Activated CD8-positive, alpha-beta T cell treated with anti-CD3 and anti-CD28 coated beads for 36 hours (primary cell): ENCODE results near the gene SPAG9. TPM values are rescaled to one million over a fixed set of nuclear protein-coding genes. Genes with fewer than 3 reads are reported as not detected.

Experiments
- ATAC-seq: fragments of 200-7000 bp; cut with Tn5 transposase; one replicate; pipeline ENCODE4 v1.10.0; 2021; ENCODE audit warnings: mild to moderate bottlenecking, moderate library complexity
- CTCF ChIA-PET: fragments of 350-600 bp; sonication (Branson Sonifier 250); formaldehyde crosslinking; loops from one replicate; lab custom pipeline; 2021; ENCODE audit warnings: antibody characterized with exemption; lab: Charles Lee
- POLR2A ChIA-PET: fragments of 350-600 bp; sonication (Branson Sonifier 250); formaldehyde crosslinking; loops from one replicate; lab custom pipeline; 2021; ENCODE audit warnings: antibody characterized with exemption; lab: Charles Lee
- DNase-seq: peaks from one replicate; pipeline ENCODE4 v3.0.0-alpha.2; 2020
- H3K27ac Mint-ChIP-seq: one replicate; pipeline ENCODE4 v1.8.0; 2021; ENCODE audit warnings: mild to moderate bottlenecking, mixed read lengths
- H3K27me3 Mint-ChIP-seq: one replicate; pipeline ENCODE4 v1.8.0; 2021; ENCODE audit warnings: mixed read lengths
- H3K36me3 Mint-ChIP-seq: one replicate; pipeline ENCODE4 v1.8.0; 2021; ENCODE audit warnings: low read depth, mixed read lengths
- H3K4me1 Mint-ChIP-seq: one replicate; pipeline ENCODE4 v1.8.0; 2021; ENCODE audit warnings: low read depth, mixed read lengths
- H3K4me3 Mint-ChIP-seq: one replicate; pipeline ENCODE4 v1.8.0; 2021; ENCODE audit warnings: mild to moderate bottlenecking, moderate library complexity, mixed read lengths
- H3K9me3 Mint-ChIP-seq: one replicate; pipeline ENCODE4 v1.8.0; 2021; ENCODE audit warnings: mixed read lengths
- intact Hi-C: fragments of 100-400 bp; cut with micrococcal nuclease; formaldehyde crosslinking; loops from one replicate; pipeline ENCODE4 v1.10.0; 2022
- total RNA-seq, 2 experiments: library from RNA; stranded (reverse); gene quantifications; one replicate each; pipeline ENCODE4 v1.2.3, GENCODE V29; 2021
- TF ChIP-seq, protein P1 (sequence below): fragments of 200-600 bp; IDR thresholded peaks from one replicate; pipeline ENCODE4 v1.8.0; 2022; ENCODE audit warnings: antibody characterized with exemption, mild to moderate bottlenecking

Gene SPAG9
- total RNA-seq, 2 experiments from 2014 or later: 54.3 to 59.8 TPM

- H3K36me3 Mint-ChIP-seq: peaks cover 17% of the 10 kb centered on the region
- no peak overlapping the region for H3K4me3 Mint-ChIP-seq
- ChIA-PET POLR2A (no interaction called here), CTCF (interaction anchor here (0.7 kb wide), 1 partner anchor 49 kb away, joined by 3 read pairs; no protein-coding TSS in a partner anchor)
- ATAC-seq (no peak), DNase-seq (no peak)
- H3K4me1 Mint-ChIP-seq: peaks cover 7% of the 10 kb centered on the region
- intact Hi-C loops: no loop called here
- H3K27me3 Mint-ChIP-seq: no peaks in the 10 kb centered on the region
- H3K9me3 Mint-ChIP-seq: no peaks in the 10 kb centered on the region
- TF ChIP-seq, protein P1, sequence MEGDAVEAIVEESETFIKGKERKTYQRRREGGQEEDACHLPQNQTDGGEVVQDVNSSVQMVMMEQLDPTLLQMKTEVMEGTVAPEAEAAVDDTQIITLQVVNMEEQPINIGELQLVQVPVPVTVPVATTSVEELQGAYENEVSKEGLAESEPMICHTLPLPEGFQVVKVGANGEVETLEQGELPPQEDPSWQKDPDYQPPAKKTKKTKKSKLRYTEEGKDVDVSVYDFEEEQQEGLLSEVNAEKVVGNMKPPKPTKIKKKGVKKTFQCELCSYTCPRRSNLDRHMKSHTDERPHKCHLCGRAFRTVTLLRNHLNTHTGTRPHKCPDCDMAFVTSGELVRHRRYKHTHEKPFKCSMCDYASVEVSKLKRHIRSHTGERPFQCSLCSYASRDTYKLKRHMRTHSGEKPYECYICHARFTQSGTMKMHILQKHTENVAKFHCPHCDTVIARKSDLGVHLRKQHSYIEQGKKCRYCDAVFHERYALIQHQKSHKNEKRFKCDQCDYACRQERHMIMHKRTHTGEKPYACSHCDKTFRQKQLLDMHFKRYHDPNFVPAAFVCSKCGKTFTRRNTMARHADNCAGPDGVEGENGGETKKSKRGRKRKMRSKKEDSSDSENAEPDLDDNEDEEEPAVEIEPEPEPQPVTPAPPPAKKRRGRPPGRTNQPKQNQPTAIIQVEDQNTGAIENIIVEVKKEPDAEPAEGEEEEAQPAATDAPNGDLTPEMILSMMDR: no peak
- no peak overlapping the region for H3K27ac Mint-ChIP-seq
Observed at GRCh38 chr17:51079049-51079448, 41.6 kb downstream of the SPAG9 start.

GRCh38 chr17:51078009-51078592, 42.6 kb downstream of the SPAG9 start:
- no peak for ATAC-seq
- no peak overlapping the region for H3K4me3 Mint-ChIP-seq
- ChIA-PET CTCF (interaction anchor here (0.7 to 1.9 kb wide), 3 partner anchors 22 to 48 kb away, joined by 3 to 5 read pairs (median 3); no protein-coding TSS in a partner anchor), POLR2A (no interaction called here)
- H3K4me1 Mint-ChIP-seq: peaks cover 4% of the 10 kb centered on the region
- peaks cover 17% of the 10 kb centered on the region for H3K36me3 Mint-ChIP-seq
- no peaks in the 10 kb centered on the region for H3K9me3 Mint-ChIP-seq
- H3K27me3 Mint-ChIP-seq: no peaks in the 10 kb centered on the region
- TF ChIP-seq, protein P1: no peak
- no peak for DNase-seq
- no peak overlapping the region for H3K27ac Mint-ChIP-seq
- intact Hi-C loops: no loop called here

DNA sequence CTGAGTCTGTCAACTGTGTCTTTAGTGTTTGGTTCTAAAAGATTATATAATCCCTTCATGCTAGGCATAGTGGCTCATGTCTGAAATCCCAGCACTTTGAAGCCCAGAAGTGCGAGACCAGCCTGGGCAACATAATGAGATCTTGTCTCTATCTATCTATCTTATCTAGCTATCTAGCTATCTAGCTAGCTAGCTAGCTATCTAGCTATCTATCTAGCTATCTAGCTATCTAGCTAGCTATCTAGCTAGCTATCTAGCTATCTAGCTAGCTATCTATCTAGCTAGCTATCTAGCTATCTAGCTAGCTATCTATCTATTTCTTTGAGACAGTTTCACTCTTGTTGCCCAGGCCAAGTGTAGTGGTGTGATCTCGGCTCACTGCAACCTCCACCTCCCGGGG, 43.8 kb downstream of the SPAG9 start:
- H3K4me3 Mint-ChIP-seq: no peak overlapping the region
- DNase-seq (no peak), ATAC-seq (no peak)
- peaks cover 17% of the 10 kb centered on the region for H3K36me3 Mint-ChIP-seq
- no peaks in the 10 kb centered on the region for H3K9me3 Mint-ChIP-seq
- peaks cover 2% of the 10 kb centered on the region for H3K4me1 Mint-ChIP-seq
- CTCF ChIA-PET: interaction anchor here (0.9 to 1.9 kb wide), 2 partner anchors 20 to 49 kb away, joined by 3 to 5 read pairs; no protein-coding TSS in a partner anchor
- POLR2A ChIA-PET: no interaction called here
- TF ChIP-seq, protein P1: no peak
- no peak overlapping the region for H3K27ac Mint-ChIP-seq
- no peaks in the 10 kb centered on the region for H3K27me3 Mint-ChIP-seq
- intact Hi-C loops: no loop called here

- peaks cover 21% of the 10 kb centered on the region for H3K4me1 Mint-ChIP-seq
- no peaks in the 10 kb centered on the region for H3K9me3 Mint-ChIP-seq
- no peaks in the 10 kb centered on the region for H3K27me3 Mint-ChIP-seq
- TF ChIP-seq, protein P1: no peak
- intact Hi-C loops: no loop called here
- CTCF ChIA-PET: no interaction called here
- H3K27ac Mint-ChIP-seq: no peak overlapping the region
- ATAC-seq: no peak
- H3K4me3 Mint-ChIP-seq: no peak overlapping the region
- POLR2A ChIA-PET: no interaction called here
- peaks cover under 1% of the 10 kb centered on the region for H3K36me3 Mint-ChIP-seq
- no peak for DNase-seq
Observed at GRCh38 chr17:51071556-51071955, 49.1 kb downstream of the SPAG9 start.

GRCh38 chr17:51065466-51065865, 55.2 kb downstream of the SPAG9 start:
- Mint-ChIP-seq H3K9me3 (no peaks in the 10 kb centered on the region), H3K36me3 (no peaks in the 10 kb centered on the region), H3K4me1 (peaks cover 22% of the 10 kb centered on the region), H3K27me3 (no peaks in the 10 kb centered on the region), H3K27ac (no peak overlapping the region), H3K4me3 (no peak overlapping the region)
- ChIA-PET CTCF (interaction anchor here (0.5 to 0.9 kb wide), 3 partner anchors 9 to 573 kb away, joined by 3 to 5 read pairs (median 3); no protein-coding TSS in a partner anchor), POLR2A (interaction anchor here (1.2 kb wide), 1 partner anchor 35 kb away, joined by 3 read pairs; no protein-coding TSS in a partner anchor)
- no peak for DNase-seq
- ATAC-seq: no peak
- TF ChIP-seq, protein P1: no peak
- intact Hi-C loops: no loop called here
